ENCODE results near the gene PRPS1L1. TPM values are rescaled to one million over a fixed set of nuclear protein-coding genes. Genes with fewer than 3 reads are reported as not detected.

PRPS1L1 gene
- total RNA-seq, 1 donor from 2014 or later, result not detected

DNA sequence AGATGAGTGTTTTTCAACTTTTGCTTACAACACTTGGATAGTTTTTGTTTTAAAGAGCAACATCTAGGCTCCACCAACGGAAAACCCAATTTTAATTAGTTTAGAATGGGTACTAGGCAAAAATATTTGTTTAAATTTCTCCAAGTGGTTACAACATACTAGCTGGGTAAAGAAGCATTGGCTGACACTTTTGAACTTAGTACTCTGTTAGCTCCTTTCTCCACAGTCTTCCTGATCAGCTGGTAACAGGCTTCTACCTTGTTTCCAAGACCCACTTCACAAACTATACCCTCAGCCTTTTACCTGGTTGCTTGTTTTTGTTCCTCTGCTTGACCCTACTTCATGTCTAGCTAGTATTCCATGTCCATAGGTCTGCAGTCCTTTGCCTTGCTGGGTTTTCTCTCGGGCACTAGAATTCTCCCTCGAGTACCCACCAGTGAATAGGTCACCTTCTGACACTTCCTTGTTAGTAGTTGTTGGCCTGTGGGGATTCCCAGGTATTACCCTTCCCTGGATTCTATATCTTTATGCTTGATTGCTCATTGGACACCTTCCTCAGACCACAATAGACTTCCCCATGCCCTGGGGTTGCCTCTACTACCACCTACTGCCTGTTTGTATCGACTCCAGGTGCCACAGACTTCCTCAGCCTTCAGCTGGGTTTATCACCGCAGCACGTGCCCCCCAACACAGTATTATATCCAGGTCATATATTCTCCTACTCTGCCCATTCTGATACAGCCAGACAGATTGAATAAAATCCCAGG lies 42.0 kb downstream of the PRPS1L1 start:
- Histone ChIP-seq H3K79me2 (ENCODE audit: low read depth) (no peaks in the 10 kb centered on the region), H3F3A (ENCODE audit: low read depth) (no peaks in the 10 kb centered on the region), H3K4me2 (no peak overlapping the region), H3K27me3 (no peaks in the 10 kb centered on the region), H4K20me1 (ENCODE audit: low read depth) (no peaks in the 10 kb centered on the region), H2AFZ (replicated peaks) (no peak overlapping the region), H3K27ac (no peak overlapping the region), H3K4me3 (no peak overlapping the region), H3K9me3 (ENCODE audit: low read depth) (no peaks in the 10 kb centered on the region), H3K4me1 (no peaks in the 10 kb centered on the region), H3K9ac (no peak overlapping the region), H3K36me3 (no peaks in the 10 kb centered on the region)
- H3K4me3 Mint-ChIP-seq, result no peak overlapping the region
- H3K27me3 Mint-ChIP-seq (ENCODE audit: insufficient read depth, low read depth), result peaks cover 2% of the 10 kb centered on the region
- no peak for DNase-seq (ENCODE audit: low spot score)
- no peak overlapping the region for H3K27ac Mint-ChIP-seq
- H3K36me3 Mint-ChIP-seq, result no peaks in the 10 kb centered on the region
- TF ChIP-seq EZH2 (IDR thresholded peaks at IDR 0.05), result no peak
- H3K4me1 Mint-ChIP-seq, result no peaks in the 10 kb centered on the region
- peaks cover 2% of the 10 kb centered on the region for H3K9me3 Mint-ChIP-seq

GRCh38 chr7:17984288-17984687 lies 43.4 kb downstream of the PRPS1L1 start:
- no peak for DNase-seq (ENCODE audit: low spot score)
- no peaks in the 10 kb centered on the region for H3K36me3 Mint-ChIP-seq
- Histone ChIP-seq H3K79me2 (ENCODE audit: low read depth) (no peaks in the 10 kb centered on the region), H3K36me3 (no peaks in the 10 kb centered on the region), H3K4me3 (no peak overlapping the region), H3K4me1 (no peaks in the 10 kb centered on the region), H2AFZ (replicated peaks) (no peak overlapping the region), H3K9ac (no peak overlapping the region), H3K27me3 (no peaks in the 10 kb centered on the region), H3K27ac (no peak overlapping the region), H3F3A (ENCODE audit: low read depth) (no peaks in the 10 kb centered on the region), H3K9me3 (ENCODE audit: low read depth) (no peaks in the 10 kb centered on the region), H3K4me2 (no peak overlapping the region), H4K20me1 (ENCODE audit: low read depth) (no peaks in the 10 kb centered on the region)
- H3K4me3 Mint-ChIP-seq, result no peak overlapping the region
- no peaks in the 10 kb centered on the region for H3K27me3 Mint-ChIP-seq (ENCODE audit: insufficient read depth, low read depth)
- H3K4me1 Mint-ChIP-seq, result no peaks in the 10 kb centered on the region
- TF ChIP-seq EZH2 (IDR thresholded peaks at IDR 0.05) (no peak), CTCF (IDR thresholded peaks at IDR 0.05) (no peak), EZH2phosphoT487 (IDR thresholded peaks at IDR 0.05) (no peak)
- peaks cover 2% of the 10 kb centered on the region for H3K9me3 Mint-ChIP-seq
- H3K27ac Mint-ChIP-seq, result no peak overlapping the region

GRCh38 chr7:17983221-17984062 lies 44.2 kb downstream of the PRPS1L1 start:
- TF ChIP-seq EZH2 (IDR thresholded peaks at IDR 0.05), result no peak
- no peak for TF ChIP-seq EZH2phosphoT487 (IDR thresholded peaks at IDR 0.05)
- TF ChIP-seq CTCF (IDR thresholded peaks at IDR 0.05), result no peak
- no peaks in the 10 kb centered on the region for H3K9me3 ChIP-seq (ENCODE audit: low read depth)
- Mint-ChIP-seq H3K36me3 (no peaks in the 10 kb centered on the region), H3K27ac (no peak overlapping the region), H3K9me3 (peaks cover 2% of the 10 kb centered on the region), H3K4me3 (no peak overlapping the region), H3K27me3 (ENCODE audit: insufficient read depth, low read depth) (no peaks in the 10 kb centered on the region), H3K4me1 (no peaks in the 10 kb centered on the region)
- no peaks in the 10 kb centered on the region for H3K36me3 ChIP-seq
- no peak overlapping the region for H3K4me2 ChIP-seq
- no peaks in the 10 kb centered on the region for H3K4me1 ChIP-seq
- no peak for DNase-seq (ENCODE audit: low spot score)
- H2AFZ ChIP-seq (replicated peaks), result no peak overlapping the region
- H3F3A ChIP-seq (ENCODE audit: low read depth), result no peaks in the 10 kb centered on the region
- H3K27ac ChIP-seq, result no peak overlapping the region
- no peak overlapping the region for H3K9ac ChIP-seq
- no peaks in the 10 kb centered on the region for H4K20me1 ChIP-seq (ENCODE audit: low read depth)
- no peaks in the 10 kb centered on the region for H3K79me2 ChIP-seq (ENCODE audit: low read depth)
- no peaks in the 10 kb centered on the region for H3K27me3 ChIP-seq
- H3K4me3 ChIP-seq, result no peak overlapping the region

Measured in neural progenitor cell (in vitro differentiated cells).